Duodenal mucosa (tissue), 2 donors: ENCODE results near the gene MAN2A1.

Source experiments
- H3K27ac ChIP-seq: one replicate; pipeline ENCODE4 v1.7.0; 2013; ENCODE audit warnings: low read depth, low read length
- H3K27me3 ChIP-seq, 2 donors: one replicate each; pipeline ENCODE4 v1.7.0; 2013; ENCODE audit warnings: low read length in 2 of 2, control low read depth in 1 of 2; ENCODE audit not compliant: insufficient read depth in 2 of 2, control insufficient read depth in 1 of 2
- H3K36me3 ChIP-seq, 2 donors: one replicate each; pipeline ENCODE4 v1.7.0; 2013; ENCODE audit warnings: low read length in 2 of 2, control low read depth in 1 of 2; ENCODE audit not compliant: insufficient read depth in 2 of 2, control insufficient read depth in 1 of 2
- H3K4me1 ChIP-seq, 2 donors: one replicate each; pipeline ENCODE4 v1.7.0; 2013; ENCODE audit warnings: low read length in 2 of 2, control low read depth in 1 of 2; ENCODE audit not compliant: insufficient read depth in 2 of 2, control insufficient read depth in 1 of 2
- H3K4me3 ChIP-seq, 2 donors: one replicate each; pipeline ENCODE4 v1.7.0; 2013; ENCODE audit warnings: low read length in 2 of 2, low read depth in 1 of 2
- H3K9ac ChIP-seq, 2 donors: one replicate each; pipeline ENCODE4 v1.7.0; 2013; ENCODE audit warnings: low read length in 2 of 2, low read depth in 1 of 2
- H3K9me3 ChIP-seq, 2 donors: one replicate each; pipeline ENCODE4 v1.7.0; 2013; ENCODE audit warnings: low read length in 2 of 2, control low read depth in 1 of 2; ENCODE audit not compliant: control insufficient read depth in 1 of 2

The MAN2A1 gene

DNA sequence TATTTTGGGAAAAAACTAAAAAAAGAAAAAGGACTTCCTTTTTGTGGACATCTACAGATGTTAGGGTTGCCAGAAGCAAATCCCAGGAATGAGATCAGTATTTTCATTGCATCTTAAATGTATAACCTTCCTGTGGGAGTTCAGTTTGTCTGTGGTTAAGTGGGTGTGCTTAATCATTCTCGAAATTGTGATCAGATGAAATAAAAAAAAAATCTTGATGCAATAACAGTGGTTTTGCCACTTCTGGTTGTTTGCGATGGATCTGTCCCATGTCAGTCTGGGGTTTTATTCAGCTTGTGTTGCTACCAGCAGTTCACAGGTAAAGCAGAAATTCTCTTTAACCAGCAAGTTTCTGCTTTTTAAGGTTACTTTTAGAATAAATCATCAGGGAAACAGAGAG is 179.0 kb downstream of the MAN2A1 start:
- peaks cover 0 to 7% of the 10 kb centered on the region in 2 donors for H3K4me1 ChIP-seq
- H3K9ac ChIP-seq, result no peak overlapping the region
- H3K27ac ChIP-seq, result no peak overlapping the region
- H3K9me3 ChIP-seq, result no peaks in the 10 kb centered on the region
- H3K4me3 ChIP-seq, result no peak overlapping the region
- peaks cover 12 to 33% of the 10 kb centered on the region in 2 donors for H3K36me3 ChIP-seq
- no peaks in the 10 kb centered on the region for H3K27me3 ChIP-seq

DNA sequence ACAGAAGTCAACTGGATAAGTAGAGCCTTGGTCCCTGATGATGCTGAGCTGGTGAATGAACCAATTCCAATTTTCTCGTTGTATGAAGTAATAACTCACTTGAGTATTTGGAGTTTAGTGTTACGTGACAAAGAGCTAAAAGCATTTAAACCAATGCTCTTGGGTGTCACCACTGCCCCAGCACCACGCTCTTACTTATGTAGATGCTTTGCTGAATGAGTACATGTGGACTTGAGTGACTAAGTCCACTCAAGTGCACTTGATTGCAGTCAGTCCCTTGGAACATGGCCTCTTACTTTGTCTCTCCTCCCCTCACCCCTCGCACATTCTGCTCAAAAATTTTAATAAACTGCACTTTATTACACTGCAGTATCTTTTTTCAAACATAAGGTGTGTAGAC is 184.0 kb downstream of the MAN2A1 start:
- H3K27me3 ChIP-seq, result no peaks in the 10 kb centered on the region
- H3K4me3 ChIP-seq, result no peak overlapping the region
- H3K4me1 ChIP-seq, result no peaks in the 10 kb centered on the region
- H3K27ac ChIP-seq, result no peak overlapping the region
- H3K36me3 ChIP-seq, result peaks cover 0 to 4% of the 10 kb centered on the region in 2 donors
- H3K9ac ChIP-seq, result no peak overlapping the region
- no peaks in the 10 kb centered on the region for H3K9me3 ChIP-seq

- H3K9ac ChIP-seq, result no peak overlapping the region
- no peak overlapping the region for H3K27ac ChIP-seq
- no peaks in the 10 kb centered on the region for H3K27me3 ChIP-seq
- no peak overlapping the region for H3K4me3 ChIP-seq
- no peaks in the 10 kb centered on the region for H3K4me1 ChIP-seq
- H3K9me3 ChIP-seq, result no peaks in the 10 kb centered on the region
- H3K36me3 ChIP-seq, result peaks cover 0 to under 1% of the 10 kb centered on the region in 2 donors
Observed at GRCh38 chr5:109874108-109874507, 184.4 kb downstream of the MAN2A1 start.

DNA sequence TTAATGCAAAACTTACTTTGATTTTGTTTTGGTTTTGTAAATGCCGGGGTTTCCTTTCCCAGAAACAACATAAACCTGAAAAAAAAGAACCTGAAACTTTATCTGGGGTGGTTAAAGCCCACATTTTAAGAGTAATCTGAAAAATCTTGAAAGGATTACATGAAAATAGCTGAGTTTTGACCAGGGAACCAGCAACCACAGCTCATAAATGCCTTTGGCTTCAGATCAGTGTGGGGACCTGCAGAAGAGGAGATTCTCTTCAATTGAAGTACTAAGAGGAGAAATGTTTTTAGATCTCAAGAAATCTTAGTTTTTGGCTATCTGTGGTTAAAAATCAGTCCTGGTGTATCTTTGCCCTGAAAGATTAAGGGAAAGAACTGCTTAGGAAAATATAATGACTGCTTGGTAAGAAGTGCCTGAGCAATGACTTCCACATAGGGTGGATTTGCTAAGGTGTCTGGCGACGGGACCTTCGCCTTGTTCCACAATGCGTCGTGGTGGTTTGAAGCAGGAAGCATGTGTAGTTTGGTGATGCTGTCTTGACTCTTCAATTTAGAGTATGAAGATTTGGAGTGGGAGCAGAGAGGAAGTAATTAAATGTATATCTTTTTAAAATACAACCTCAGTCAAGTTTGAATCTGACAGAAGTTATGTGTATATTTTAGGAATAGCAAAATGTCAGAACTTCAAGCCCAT is 186.5 kb downstream of the MAN2A1 start:
- H3K4me3 ChIP-seq, result no peak overlapping the region
- no peaks in the 10 kb centered on the region for H3K4me1 ChIP-seq
- no peak overlapping the region for H3K9ac ChIP-seq
- H3K27me3 ChIP-seq, result no peaks in the 10 kb centered on the region
- H3K9me3 ChIP-seq, result no peaks in the 10 kb centered on the region
- H3K27ac ChIP-seq, result no peak overlapping the region
- no peaks in the 10 kb centered on the region for H3K36me3 ChIP-seq

DNA sequence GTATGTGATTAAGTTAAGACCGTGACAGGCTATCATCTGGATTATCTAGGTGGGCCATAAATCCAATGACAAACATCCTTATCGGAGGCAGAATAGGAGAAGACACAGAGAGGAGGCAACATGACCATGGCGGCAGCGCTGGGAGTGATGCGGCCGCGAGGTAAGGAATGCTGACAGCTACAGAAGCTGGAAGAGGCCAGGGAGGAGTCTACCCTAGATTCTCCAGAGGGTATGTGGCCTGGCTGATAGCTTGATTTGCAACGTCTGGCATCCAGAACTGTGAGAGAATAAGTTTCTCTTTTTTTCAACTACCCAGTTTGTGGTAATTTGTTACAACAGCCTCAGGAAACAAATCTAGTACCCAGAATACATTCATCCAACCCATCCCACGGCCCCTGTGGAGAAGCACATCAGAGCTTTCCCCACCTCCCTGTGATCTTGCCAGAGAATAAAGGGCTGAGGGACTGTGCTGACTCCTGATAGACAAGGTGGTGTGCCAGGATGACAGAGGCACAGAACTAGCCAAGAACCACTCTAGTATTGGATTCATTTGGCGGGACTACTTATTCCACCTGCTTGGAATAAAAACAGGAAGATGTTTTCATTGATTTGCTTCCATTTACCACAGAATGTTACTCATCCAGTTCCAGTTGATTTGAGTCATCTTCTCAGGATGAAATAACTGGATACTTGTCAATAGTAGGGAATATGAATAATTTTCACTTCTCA is 187.4 kb downstream of the MAN2A1 start:
- Histone ChIP-seq H3K9ac (no peak overlapping the region), H3K4me3 (no peak overlapping the region), H3K36me3 (no peaks in the 10 kb centered on the region), H3K27ac (no peak overlapping the region), H3K27me3 (no peaks in the 10 kb centered on the region), H3K9me3 (no peaks in the 10 kb centered on the region), H3K4me1 (no peaks in the 10 kb centered on the region)

DNA sequence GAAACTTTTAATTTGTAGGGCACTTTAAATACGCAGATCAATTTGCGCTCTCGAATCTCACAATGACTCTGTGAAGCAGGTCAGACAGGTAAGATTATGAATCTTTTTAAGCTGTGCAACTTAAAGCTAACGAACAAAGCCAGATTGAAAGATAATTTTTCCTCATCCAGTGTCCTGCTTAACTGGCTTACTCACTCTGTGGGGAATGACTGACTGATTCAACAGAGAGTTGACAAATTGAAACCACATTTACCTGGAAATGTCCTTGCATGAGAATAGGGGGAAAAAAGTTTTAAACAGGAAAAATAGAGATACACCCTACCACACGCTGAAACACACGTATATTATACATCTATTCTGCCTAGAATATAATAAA is 187.9 kb downstream of the MAN2A1 start:
- Histone ChIP-seq H3K9me3 (no peaks in the 10 kb centered on the region), H3K4me3 (no peak overlapping the region), H3K4me1 (no peaks in the 10 kb centered on the region), H3K27me3 (no peaks in the 10 kb centered on the region), H3K36me3 (no peaks in the 10 kb centered on the region), H3K27ac (no peak overlapping the region), H3K9ac (no peak overlapping the region)

DNA sequence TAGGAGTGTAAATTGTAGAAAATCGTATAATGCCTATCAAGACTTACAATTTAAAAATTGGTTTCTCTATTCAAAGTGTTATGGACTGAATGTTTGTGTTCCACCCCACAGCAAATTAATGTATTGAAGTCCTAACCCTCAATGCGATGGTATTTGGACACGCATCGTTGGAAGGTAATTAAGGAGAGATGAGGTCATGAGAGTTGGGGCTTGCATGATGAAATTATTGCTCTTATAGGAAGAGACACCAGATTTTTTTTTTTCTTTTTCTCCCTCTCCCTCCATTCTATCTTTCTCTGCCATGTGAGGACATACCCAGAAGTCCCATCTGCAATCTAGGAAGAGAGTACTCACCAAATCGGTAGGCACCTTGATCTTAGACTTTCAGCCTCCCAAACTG is 189.2 kb downstream of the MAN2A1 start:
- Histone ChIP-seq H3K9ac (no peak overlapping the region), H3K4me1 (no peaks in the 10 kb centered on the region), H3K36me3 (no peaks in the 10 kb centered on the region), H3K9me3 (no peaks in the 10 kb centered on the region), H3K4me3 (no peak overlapping the region), H3K27me3 (no peaks in the 10 kb centered on the region), H3K27ac (no peak overlapping the region)

DNA sequence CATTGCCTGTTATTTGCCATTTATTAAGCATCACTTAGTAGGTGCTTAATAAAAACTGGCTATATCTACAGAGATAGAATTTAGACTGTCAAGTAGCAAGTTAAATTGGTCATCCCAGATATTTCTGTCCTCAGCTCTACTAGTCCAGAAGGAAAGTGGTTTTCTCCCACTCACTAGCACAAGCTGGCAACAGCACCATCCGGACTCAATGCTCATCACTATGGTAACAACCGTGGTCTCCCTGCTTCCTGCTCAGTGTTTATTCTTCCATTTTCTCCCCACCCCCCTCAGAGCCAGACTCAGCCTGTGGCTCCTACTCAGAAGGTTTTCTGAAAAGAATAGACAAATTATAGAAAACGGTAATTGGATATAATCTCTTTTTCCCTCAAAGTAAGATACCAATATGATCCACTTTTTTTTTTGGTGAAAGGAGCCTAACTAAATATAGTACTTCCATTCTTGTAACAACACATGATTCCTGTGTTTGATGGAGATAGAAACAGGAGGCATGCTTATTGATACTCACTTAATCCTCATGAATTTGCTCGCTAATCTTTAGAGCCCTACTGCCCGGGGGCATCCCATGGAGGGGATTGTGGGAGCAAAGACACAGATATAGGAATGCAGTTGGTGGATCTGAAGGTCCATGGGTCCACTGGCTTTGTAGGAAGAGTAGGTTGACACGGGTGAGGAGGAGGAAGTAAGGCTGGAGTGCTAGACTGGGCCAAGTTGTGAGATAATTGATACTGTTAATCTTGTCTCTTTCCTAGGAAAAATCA is 191.4 kb downstream of the MAN2A1 start:
- H3K9ac ChIP-seq, result no peak overlapping the region
- H3K27me3 ChIP-seq, result no peaks in the 10 kb centered on the region
- no peaks in the 10 kb centered on the region for H3K9me3 ChIP-seq
- H3K27ac ChIP-seq, result no peak overlapping the region
- no peak overlapping the region for H3K4me3 ChIP-seq
- H3K36me3 ChIP-seq, result no peaks in the 10 kb centered on the region
- H3K4me1 ChIP-seq, result no peaks in the 10 kb centered on the region

- Histone ChIP-seq H3K27me3 (no peaks in the 10 kb centered on the region), H3K36me3 (no peaks in the 10 kb centered on the region), H3K9me3 (no peaks in the 10 kb centered on the region), H3K4me3 (no peak overlapping the region), H3K4me1 (no peaks in the 10 kb centered on the region), H3K27ac (no peak overlapping the region), H3K9ac (no peak overlapping the region)
Observed at GRCh38 chr5:109882546-109882945, 192.8 kb downstream of the MAN2A1 start.

DNA sequence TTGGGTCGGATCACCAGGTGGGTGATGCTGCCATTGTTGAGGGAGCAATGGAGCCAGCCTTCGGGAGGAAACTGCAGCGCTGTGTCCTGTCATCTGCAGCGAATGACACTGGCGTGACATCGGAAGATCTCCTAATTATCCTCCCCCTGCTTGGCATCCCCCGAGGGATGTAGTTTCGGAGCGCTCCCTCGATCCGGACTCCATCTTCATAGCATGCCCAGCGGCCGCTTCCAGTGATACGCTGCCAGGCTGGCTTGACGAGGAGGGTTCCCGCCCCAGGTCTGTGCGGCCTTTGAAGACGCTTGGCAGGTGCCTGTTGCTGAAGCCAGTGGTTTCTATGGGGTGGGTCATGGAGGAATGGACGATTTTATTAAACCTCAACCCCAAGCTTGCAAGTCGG is 194.9 kb downstream of the MAN2A1 start:
- Histone ChIP-seq H3K4me3 (no peak overlapping the region), H3K27ac (no peak overlapping the region), H3K27me3 (no peaks in the 10 kb centered on the region)

More for the DNA sequence above, 194.9 kb downstream of the MAN2A1 start:
- Histone ChIP-seq H3K9me3 (no peaks in the 10 kb centered on the region), H3K9ac (no peak overlapping the region), H3K36me3 (no peaks in the 10 kb centered on the region), H3K4me1 (no peaks in the 10 kb centered on the region)
